Memory B cell (primary cell): Measurements from ENCODE around the gene PLXND1.

Source experiments
- ATAC-seq: fragments of 150-1000 bp; cut with Tn5 transposase; 2 replicates; pipeline ENCODE4 v1.10.0; 2021; ENCODE audit warnings: low read depth, mild to moderate bottlenecking, moderate library complexity
- DNase-seq, 2 donors: peaks; one replicate each; pipeline ENCODE4 v3.0.0; 2022; ENCODE audit warnings: low spot score in 2 of 2
- H3K27ac Mint-ChIP-seq: one replicate; pipeline ENCODE4 v1.8.0; 2022; ENCODE audit warnings: mild to moderate bottlenecking, moderate library complexity, mixed read lengths
- H3K27me3 Mint-ChIP-seq: one replicate; pipeline ENCODE4 v1.8.0; 2022; ENCODE audit warnings: mixed read lengths
- H3K36me3 Mint-ChIP-seq: one replicate; pipeline ENCODE4 v1.8.0; 2022; ENCODE audit warnings: mild to moderate bottlenecking, mixed read lengths
- H3K4me1 Mint-ChIP-seq: one replicate; pipeline ENCODE4 v1.8.0; 2022; ENCODE audit warnings: mixed read lengths
- H3K4me3 Mint-ChIP-seq: one replicate; pipeline ENCODE4 v1.8.0; 2022; ENCODE audit warnings: mild to moderate bottlenecking, moderate library complexity, mixed read lengths
- H3K9me3 Mint-ChIP-seq: one replicate; pipeline ENCODE4 v1.8.0; 2022; ENCODE audit warnings: mixed read lengths

The PLXND1 gene

DNA sequence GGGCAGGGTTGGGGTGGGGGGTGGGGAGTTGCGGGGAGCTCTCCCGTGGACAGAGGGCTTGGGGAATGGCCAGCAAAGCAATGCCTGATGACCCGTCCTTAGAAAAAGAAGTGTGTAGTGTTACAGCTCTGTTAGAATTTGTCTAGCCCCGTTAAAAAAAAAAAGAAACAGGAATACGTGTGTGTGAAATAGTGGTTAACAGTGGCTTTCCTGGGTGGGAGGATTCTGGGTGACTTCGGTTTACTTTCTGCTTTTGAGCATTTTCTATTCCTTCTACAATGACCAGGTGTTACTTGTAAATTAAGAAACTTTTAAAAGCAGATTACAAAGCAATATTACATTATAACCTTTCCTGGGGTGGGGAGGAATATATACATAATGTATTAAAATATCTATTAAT is 38.5 kb downstream of the PLXND1 start:
- no peak for ATAC-seq

DNA sequence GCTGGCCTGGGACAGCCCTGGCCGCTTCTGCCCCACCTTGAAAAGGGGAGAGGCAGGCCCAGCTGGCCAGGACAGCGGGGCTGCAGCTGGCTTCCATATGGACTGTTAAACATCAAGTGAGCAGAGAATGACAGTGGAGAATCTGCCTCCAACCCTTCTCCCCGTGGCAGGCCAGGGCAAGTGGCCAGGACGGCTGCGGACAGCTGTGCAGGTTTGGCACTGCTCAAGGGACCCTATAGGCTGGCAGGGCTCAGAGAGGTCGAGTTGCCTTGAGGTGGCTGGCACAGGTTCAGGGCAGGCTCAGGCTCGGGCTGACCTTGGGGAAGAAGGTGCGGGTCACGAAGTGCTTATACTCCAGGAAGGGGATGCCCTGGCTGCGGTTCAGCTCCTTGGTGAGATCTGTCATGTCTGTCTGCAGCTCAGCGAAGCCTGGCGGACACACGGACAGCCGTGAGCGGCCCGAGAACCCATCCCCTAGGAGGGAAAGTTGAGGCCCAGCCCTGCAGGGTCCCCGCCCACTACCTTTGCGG is 39.2 kb downstream of the PLXND1 start:
- Mint-ChIP-seq H3K4me1 (peaks cover 9% of the 10 kb centered on the region), H3K4me3 (no peak overlapping the region), H3K27ac (peak overlapping the region; percentile 21), H3K27me3 (no peaks in the 10 kb centered on the region), H3K36me3 (no peaks in the 10 kb centered on the region), H3K9me3 (no peaks in the 10 kb centered on the region)
- no peak for ATAC-seq
- DNase-seq: no peak

More for the DNA sequence above, 38.5 kb downstream of the PLXND1 start:
- H3K36me3 Mint-ChIP-seq: no peaks in the 10 kb centered on the region
- H3K27me3 Mint-ChIP-seq: no peaks in the 10 kb centered on the region
- peaks cover 9% of the 10 kb centered on the region for H3K4me1 Mint-ChIP-seq
- no peak overlapping the region for H3K4me3 Mint-ChIP-seq
- no peaks in the 10 kb centered on the region for H3K9me3 Mint-ChIP-seq
- DNase-seq: no peak
- H3K27ac Mint-ChIP-seq: no peak overlapping the region

DNA sequence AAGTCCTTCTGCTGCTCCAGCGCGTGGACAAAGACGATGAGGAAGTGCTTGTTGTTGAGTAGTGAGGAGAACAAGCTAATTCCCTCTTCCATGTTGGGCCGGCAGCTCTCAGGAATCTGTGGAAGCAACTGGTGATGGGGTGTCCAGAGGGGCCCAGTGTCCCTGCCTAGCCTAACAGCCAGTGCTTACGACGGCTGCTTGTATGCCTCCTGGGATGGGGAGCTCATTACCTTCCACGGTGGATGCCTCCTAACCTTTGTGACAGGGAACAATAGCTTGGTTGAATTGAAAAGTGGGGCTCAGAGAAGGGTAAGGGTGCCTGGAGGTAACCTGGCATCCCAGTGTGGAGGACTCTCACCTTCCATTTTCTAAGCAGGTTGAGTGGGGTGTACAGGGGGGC is 40.6 kb downstream of the PLXND1 start:
- no peak overlapping the region for H3K4me3 Mint-ChIP-seq
- no peak for ATAC-seq
- H3K27me3 Mint-ChIP-seq: no peaks in the 10 kb centered on the region
- H3K27ac Mint-ChIP-seq: no peak overlapping the region
- no peaks in the 10 kb centered on the region for H3K36me3 Mint-ChIP-seq
- H3K9me3 Mint-ChIP-seq: no peaks in the 10 kb centered on the region
- peaks cover 6% of the 10 kb centered on the region for H3K4me1 Mint-ChIP-seq
- no peak for DNase-seq

- DNase-seq (no peak), ATAC-seq (no peak)
- H3K4me3 Mint-ChIP-seq: no peak overlapping the region
- H3K9me3 Mint-ChIP-seq: no peaks in the 10 kb centered on the region
- H3K36me3 Mint-ChIP-seq: peaks cover 1% of the 10 kb centered on the region
- H3K27ac Mint-ChIP-seq: no peak overlapping the region
- no peaks in the 10 kb centered on the region for H3K27me3 Mint-ChIP-seq
- peaks cover 10% of the 10 kb centered on the region for H3K4me1 Mint-ChIP-seq
These were observed 41.4 kb downstream of the PLXND1 start for GRCh38 chr3:129564981-129565644.

GRCh38 chr3:129563850-129564535 is 42.5 kb downstream of the PLXND1 start:
- H3K9me3 Mint-ChIP-seq: no peaks in the 10 kb centered on the region
- H3K27ac Mint-ChIP-seq: no peak overlapping the region
- H3K4me3 Mint-ChIP-seq: no peak overlapping the region
- no peak for DNase-seq
- peaks cover 1% of the 10 kb centered on the region for H3K36me3 Mint-ChIP-seq
- H3K27me3 Mint-ChIP-seq: no peaks in the 10 kb centered on the region
- ATAC-seq: no peak
- peaks cover 10% of the 10 kb centered on the region for H3K4me1 Mint-ChIP-seq

DNA sequence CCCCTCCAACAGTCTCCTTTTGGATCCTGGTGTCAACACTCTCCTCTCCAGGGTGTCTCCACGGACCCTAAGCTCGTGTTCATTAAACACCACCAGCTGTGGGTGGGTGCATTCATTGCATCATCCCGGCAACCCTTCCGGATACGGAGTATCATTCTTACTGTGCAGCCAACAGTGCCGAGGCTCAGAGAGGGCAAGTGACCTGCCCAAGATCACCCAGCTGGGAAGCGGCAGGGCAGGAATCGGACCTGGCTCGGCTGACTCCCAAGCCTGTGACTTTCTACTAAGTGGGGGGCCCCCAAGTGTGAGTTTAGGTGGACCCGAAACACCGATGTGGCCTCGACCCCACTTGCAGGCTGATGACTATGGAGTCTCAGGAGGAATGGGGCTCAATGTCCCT is 43.1 kb downstream of the PLXND1 start:
- H3K9me3 Mint-ChIP-seq: no peaks in the 10 kb centered on the region
- H3K27ac Mint-ChIP-seq: no peak overlapping the region
- H3K27me3 Mint-ChIP-seq: no peaks in the 10 kb centered on the region
- ATAC-seq (no peak), DNase-seq (no peak)
- no peak overlapping the region for H3K4me3 Mint-ChIP-seq
- H3K36me3 Mint-ChIP-seq: peaks cover 1% of the 10 kb centered on the region
- peaks cover 10% of the 10 kb centered on the region for H3K4me1 Mint-ChIP-seq

- no peaks in the 10 kb centered on the region for H3K9me3 Mint-ChIP-seq
- H3K27ac Mint-ChIP-seq: no peak overlapping the region
- ATAC-seq (no peak), DNase-seq (no peak)
- peaks cover 1% of the 10 kb centered on the region for H3K36me3 Mint-ChIP-seq
- H3K4me3 Mint-ChIP-seq: no peak overlapping the region
- peaks cover 10% of the 10 kb centered on the region for H3K4me1 Mint-ChIP-seq
- H3K27me3 Mint-ChIP-seq: no peaks in the 10 kb centered on the region
These were observed 43.7 kb downstream of the PLXND1 start for GRCh38 chr3:129562803-129563202.

DNA sequence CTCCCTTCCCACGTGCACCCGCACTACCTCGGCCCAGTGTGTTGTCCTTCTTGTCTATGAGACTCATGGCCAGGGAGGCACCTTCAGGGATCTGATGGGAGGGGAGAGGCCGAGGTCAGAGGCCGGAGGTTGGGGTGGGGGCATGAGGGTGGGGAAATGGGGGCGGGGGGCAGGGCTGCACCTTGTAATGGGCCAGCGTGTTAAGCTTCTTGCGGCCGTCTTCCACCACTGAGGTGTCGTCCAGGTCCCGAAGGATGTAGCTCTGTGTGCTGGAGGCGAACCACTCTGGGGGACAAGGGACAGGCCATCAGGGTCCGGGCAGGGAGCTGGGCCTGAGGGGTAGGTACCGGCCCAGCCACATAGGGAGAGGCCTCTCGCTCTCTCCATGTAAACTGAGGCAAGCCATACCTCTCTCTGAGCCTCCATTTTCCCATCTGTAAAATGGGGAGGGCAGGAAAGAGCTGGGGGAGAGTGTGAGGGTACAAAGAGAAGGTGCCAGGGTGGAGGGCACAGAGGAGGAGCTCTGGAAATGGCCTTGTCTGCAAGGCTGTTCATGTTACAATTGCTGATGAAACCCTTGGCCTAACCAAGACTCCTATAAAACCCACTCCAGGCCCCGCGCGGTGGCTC is 44.7 kb downstream of the PLXND1 start:
- H3K27ac Mint-ChIP-seq: no peak overlapping the region

GRCh38 chr3:129560911-129561594 is 45.4 kb downstream of the PLXND1 start:
- Mint-ChIP-seq H3K27me3 (no peaks in the 10 kb centered on the region), H3K4me1 (peaks cover 4% of the 10 kb centered on the region), H3K9me3 (no peaks in the 10 kb centered on the region), H3K4me3 (no peak overlapping the region), H3K27ac (peak overlapping the region; percentile 1), H3K36me3 (peaks cover 1% of the 10 kb centered on the region)
- ATAC-seq (no peak), DNase-seq (no peak)

More for the DNA sequence above, 44.7 kb downstream of the PLXND1 start:
- Mint-ChIP-seq H3K4me1 (peaks cover 8% of the 10 kb centered on the region), H3K27me3 (no peaks in the 10 kb centered on the region), H3K9me3 (no peaks in the 10 kb centered on the region), H3K4me3 (no peak overlapping the region), H3K36me3 (peaks cover 1% of the 10 kb centered on the region)
- no peak for DNase-seq
- ATAC-seq: no peak

DNA sequence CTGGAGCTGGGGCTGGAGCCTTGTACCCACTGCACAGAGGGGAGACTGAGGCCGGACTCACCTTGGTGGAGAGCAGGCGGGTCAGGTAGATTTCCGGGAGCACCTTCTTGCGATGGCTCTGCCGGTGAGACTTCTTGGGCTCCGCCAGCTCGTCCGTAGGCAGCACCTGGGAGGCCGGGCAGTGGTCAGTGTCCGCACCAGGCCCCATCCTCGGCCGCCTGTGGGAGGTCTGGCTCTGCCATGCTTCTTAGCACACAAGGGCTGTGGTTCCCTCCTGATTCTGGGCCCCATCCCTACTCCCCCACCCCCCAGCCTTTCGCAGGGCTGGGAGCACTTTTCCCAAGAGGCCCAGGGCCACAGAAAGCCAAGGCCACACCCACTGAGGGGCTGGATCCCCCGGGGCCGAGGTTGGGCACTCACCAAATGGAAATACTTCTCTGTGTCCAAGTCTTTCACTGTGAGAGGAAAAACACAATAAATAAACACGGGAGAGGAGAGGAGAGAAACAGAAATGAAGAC is 46.1 kb downstream of the PLXND1 start:
- no peak for DNase-seq
- ATAC-seq: no peak
- Mint-ChIP-seq H3K36me3 (peaks cover 1% of the 10 kb centered on the region), H3K9me3 (no peaks in the 10 kb centered on the region), H3K27me3 (no peaks in the 10 kb centered on the region), H3K27ac (peak overlapping the region; percentile 1), H3K4me3 (no peak overlapping the region), H3K4me1 (peaks cover 4% of the 10 kb centered on the region)

GRCh38 chr3:129559565-129560079 is 46.9 kb downstream of the PLXND1 start:
- Mint-ChIP-seq H3K4me3 (no peak overlapping the region), H3K27ac (no peak overlapping the region), H3K36me3 (peaks cover 1% of the 10 kb centered on the region), H3K4me1 (peaks cover 4% of the 10 kb centered on the region), H3K27me3 (no peaks in the 10 kb centered on the region), H3K9me3 (no peaks in the 10 kb centered on the region)
- ATAC-seq (no peak), DNase-seq (no peak)

DNA sequence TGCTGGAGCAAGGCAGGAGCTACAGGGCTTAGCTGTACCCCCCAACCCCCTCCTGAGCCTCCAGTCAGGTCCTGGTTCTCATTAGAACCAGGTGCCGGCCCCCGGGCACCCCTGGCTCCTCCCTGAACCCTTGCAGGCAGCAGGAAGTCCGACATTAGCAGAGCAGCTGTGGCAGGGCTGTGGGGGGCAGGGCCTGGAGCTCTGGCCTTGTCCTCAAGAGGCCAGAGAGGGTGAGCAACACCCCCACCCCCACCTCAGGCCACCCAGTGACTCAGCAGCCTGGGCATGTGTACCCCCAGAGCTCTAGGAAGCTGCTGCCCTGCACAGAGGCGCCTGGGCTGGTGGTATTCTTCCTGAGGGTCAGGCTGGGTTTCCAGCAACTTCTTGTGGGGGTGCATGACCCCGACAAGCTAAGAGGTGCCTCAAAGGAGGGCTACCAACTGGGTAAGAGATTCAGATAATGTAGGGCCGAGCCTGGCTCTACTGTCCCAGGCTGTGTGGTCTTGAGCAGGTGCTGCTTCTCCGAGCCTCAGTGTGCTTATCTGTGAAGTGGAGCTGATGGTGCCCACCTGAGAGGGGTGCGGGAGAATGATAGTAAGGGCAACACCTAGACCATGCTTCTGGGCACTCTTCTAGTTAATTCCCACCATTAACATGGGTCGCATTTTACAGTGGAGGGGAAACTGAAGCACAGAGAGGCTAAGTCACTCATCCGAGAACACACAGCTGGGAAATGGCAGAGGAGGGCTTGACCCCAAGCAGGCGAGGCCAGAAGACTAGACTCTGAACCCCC is 47.5 kb downstream of the PLXND1 start:
- no peaks in the 10 kb centered on the region for H3K9me3 Mint-ChIP-seq
- peaks cover 1% of the 10 kb centered on the region for H3K36me3 Mint-ChIP-seq
- H3K4me3 Mint-ChIP-seq: no peak overlapping the region
- peaks cover 6% of the 10 kb centered on the region for H3K4me1 Mint-ChIP-seq
- H3K27me3 Mint-ChIP-seq: no peaks in the 10 kb centered on the region
- no peak overlapping the region for H3K27ac Mint-ChIP-seq
- DNase-seq: no peak
- ATAC-seq: no peak
